ENCODE data around the gene EBF3. TPM values are rescaled to one million over a fixed set of nuclear protein-coding genes. Genes with fewer than 3 reads are reported as not detected.

EBF3 gene
- total RNA-seq, 4 donors from 2014 or later: 1.5 to 4.1 (median 1.9) TPM; not detected in 1

DNA sequence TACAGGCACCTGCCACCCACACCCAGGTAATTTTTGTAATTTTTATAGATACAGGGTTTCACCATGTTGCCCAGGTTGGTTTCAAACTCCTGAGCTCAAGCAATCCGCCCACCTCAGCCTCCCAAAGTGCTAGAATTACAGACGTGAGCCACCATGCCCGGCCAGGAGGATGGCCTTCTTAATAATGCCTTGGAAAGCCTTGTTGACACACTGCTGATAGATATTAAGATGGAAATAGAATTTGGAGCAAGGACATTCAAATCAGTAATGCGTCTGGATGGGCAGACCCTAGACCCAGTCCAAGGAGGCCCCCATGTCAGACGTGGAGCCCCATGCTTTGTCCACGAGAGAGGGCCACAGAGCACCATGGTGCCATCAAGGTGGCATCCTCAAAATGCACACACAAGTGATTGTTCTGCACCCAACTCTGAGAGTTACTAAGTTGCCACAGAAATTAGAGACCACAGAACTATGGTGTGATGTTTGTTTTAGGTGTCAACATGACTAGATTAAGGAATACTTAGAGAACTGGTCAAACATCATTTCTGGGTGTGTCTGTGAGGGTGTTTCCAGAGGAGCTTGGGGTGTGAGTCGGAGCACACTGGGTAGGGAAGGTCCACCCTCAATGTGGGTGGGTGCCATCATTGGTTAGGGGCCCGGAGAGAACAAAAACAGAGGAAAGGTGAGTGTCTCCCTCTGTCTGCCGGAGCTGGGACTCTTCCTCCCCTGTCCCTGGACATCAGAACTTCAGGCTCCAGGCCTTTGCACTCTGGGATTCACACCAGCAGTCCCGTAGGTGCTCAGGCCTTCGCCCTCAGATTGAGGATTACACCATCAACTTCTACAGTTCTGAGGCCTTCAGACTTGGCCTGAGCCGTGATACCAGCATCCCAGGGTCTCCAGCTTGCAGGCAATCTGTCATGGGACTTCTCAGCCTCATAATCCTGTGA, 34.5 kb downstream of the EBF3 start:
- no peaks in the 10 kb centered on the region for H3K36me3 ChIP-seq
- no peak overlapping the region for H3K27ac ChIP-seq
- no peaks in the 10 kb centered on the region for H3K4me1 ChIP-seq
- H3K4me3 ChIP-seq: no peak overlapping the region
- no peaks in the 10 kb centered on the region for H3K9me3 ChIP-seq
- peak in 1 of 3 donors; percentile 34 for DNase-seq
- H3K27me3 ChIP-seq: no peaks in the 10 kb centered on the region
- TF ChIP-seq, protein P1, sequence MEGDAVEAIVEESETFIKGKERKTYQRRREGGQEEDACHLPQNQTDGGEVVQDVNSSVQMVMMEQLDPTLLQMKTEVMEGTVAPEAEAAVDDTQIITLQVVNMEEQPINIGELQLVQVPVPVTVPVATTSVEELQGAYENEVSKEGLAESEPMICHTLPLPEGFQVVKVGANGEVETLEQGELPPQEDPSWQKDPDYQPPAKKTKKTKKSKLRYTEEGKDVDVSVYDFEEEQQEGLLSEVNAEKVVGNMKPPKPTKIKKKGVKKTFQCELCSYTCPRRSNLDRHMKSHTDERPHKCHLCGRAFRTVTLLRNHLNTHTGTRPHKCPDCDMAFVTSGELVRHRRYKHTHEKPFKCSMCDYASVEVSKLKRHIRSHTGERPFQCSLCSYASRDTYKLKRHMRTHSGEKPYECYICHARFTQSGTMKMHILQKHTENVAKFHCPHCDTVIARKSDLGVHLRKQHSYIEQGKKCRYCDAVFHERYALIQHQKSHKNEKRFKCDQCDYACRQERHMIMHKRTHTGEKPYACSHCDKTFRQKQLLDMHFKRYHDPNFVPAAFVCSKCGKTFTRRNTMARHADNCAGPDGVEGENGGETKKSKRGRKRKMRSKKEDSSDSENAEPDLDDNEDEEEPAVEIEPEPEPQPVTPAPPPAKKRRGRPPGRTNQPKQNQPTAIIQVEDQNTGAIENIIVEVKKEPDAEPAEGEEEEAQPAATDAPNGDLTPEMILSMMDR (IDR thresholded peaks at IDR 0.05): no peak
- no peak for TF ChIP-seq POLR2A (IDR thresholded peaks at IDR 0.05)

DNA sequence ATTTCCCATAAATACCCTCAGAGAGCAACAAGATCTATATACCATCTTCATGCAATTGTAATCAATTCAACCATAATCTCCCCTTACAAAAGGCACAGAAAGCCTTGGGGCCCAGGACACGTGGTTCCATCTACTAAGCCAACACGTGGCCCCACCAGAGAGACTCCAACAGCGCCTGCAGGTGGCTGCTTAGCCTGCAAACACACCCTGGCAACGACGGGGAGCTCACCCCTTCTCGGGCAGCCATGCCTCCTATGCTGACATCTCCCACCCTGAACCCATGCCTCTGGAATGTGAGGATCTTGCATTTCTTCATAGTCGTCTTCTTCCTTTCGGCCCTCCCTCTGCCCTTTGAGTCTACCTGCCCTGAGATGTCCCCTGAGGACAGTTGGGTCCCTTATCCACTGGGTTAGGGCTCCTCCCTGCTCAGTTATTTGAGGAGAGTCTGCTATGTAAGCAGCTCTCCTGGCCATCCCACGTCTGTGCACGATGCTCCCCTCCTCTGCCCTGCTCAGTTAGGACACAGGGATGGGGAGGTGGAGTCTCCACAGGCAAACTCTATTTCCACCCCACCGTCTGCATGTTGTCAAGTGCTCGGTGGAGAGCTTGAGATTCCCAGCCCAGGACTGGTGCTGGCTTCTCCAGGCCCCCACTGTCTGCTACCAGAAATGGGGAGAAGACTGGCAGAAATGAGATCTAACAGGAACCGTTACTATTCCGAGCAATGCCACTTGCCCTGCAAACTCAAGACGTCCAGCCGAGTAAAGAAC, 36.5 kb downstream of the EBF3 start:
- DNase-seq: peak in 1 of 3 donors; percentile 15
- H3K4me3 ChIP-seq: no peak overlapping the region
- no peaks in the 10 kb centered on the region for H3K4me1 ChIP-seq
- no peak overlapping the region for H3K27ac ChIP-seq
- no peaks in the 10 kb centered on the region for H3K9me3 ChIP-seq
- TF ChIP-seq POLR2A (IDR thresholded peaks at IDR 0.05): no peak
- TF ChIP-seq, protein P1 (IDR thresholded peaks at IDR 0.05): no peak
- H3K36me3 ChIP-seq: no peaks in the 10 kb centered on the region
- H3K27me3 ChIP-seq: no peaks in the 10 kb centered on the region

DNA sequence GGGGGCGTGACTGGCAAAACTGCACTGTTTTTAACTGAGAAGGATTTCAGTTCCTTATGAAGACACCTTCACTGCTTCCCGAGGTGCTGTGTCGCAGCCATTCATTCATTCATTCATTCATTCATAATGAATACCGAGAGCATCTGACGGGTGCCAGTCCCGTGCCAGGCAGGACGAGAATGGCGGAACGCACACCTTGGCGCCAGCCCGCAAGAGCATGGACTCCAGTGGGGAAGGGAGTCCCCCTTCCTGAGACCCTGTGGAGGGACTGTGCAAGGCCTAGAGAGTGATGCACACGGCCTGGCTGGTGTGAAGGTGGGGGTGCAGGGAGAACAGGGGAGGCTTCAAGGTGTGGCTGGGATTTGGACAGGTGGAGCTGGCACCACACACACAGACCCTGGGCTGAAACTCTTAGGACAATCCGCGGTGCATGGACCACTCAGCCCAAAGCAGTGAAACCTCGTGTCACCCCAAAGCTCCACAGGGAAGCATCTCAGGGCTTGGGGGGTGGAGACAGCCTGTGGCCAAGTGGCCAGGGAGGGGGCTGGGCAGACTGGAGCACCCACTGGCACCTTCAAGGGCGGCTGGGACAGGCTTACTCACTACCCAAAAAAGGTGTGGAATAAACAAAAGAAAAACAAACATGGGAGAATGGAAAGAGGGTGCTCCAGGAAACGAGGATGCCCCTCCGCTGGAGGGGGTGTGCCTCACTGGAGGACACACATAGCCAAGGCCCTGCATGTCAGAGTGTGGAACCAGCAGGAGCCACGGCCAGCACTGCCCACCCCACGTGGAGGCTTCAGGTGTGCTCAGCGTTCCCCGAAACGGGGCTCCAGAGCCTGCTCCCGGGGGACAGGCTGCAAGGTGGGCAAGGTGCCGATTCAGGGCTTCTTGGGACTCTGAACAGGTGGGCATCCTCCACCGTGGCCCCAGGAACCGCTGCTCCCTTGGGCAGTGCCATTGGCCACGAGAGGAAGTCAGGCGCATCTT, 37.7 kb downstream of the EBF3 start:
- H3K36me3 ChIP-seq: no peaks in the 10 kb centered on the region

DNA sequence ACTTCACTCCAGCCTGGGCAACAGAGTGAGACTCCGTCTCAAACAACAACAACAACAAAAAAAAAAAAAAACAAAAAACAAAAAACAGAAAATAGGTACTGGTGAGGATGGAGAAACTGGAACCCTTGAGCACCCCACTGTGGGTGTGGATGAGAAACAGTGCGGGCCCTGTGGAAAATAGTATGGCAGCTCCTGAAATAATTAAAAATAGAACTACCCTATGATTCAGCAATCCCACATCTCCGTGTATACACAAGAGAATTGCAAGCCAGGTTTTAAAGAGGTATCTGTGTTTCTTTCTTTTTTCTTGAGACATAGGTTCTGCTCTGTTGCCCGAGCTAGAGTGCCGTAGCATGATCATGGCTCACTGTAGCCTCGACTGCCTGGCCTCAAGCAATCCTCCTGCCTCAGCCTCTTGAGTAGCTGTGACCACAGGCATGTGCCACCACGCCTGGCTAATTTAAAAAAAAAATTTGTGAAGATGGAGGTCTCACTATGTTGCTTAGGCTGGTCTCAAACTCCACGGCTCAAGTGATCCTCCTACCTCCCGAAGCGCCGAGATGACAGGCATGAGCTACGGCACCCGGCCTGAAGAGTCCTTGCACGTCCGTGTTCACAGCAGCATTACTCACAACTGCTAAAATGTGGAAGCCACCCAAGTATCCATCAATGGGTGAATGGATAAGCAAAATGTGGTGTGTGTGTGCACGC, 39.5 kb downstream of the EBF3 start:
- Histone ChIP-seq H3K27ac (no peak overlapping the region), H3K36me3 (no peaks in the 10 kb centered on the region), H3K4me1 (no peaks in the 10 kb centered on the region), H3K4me3 (no peak overlapping the region), H3K9me3 (no peaks in the 10 kb centered on the region), H3K27me3 (no peaks in the 10 kb centered on the region)
- TF ChIP-seq POLR2A (IDR thresholded peaks at IDR 0.05): no peak
- TF ChIP-seq, protein P1 (IDR thresholded peaks at IDR 0.05): no peak
- no peak for DNase-seq

More for the DNA sequence above, 37.7 kb downstream of the EBF3 start:
- Histone ChIP-seq H3K27ac (no peak overlapping the region), H3K27me3 (no peaks in the 10 kb centered on the region), H3K4me1 (no peaks in the 10 kb centered on the region), H3K9me3 (no peaks in the 10 kb centered on the region), H3K4me3 (no peak overlapping the region)
- no peak for TF ChIP-seq POLR2A (IDR thresholded peaks at IDR 0.05)
- TF ChIP-seq, protein P1 (IDR thresholded peaks at IDR 0.05): no peak
- peak in 1 of 3 donors; percentile 33 for DNase-seq

All from Peyer's patch (tissue), 4 donors.